ENCODE data around the gene CATSPER3.

DNA sequence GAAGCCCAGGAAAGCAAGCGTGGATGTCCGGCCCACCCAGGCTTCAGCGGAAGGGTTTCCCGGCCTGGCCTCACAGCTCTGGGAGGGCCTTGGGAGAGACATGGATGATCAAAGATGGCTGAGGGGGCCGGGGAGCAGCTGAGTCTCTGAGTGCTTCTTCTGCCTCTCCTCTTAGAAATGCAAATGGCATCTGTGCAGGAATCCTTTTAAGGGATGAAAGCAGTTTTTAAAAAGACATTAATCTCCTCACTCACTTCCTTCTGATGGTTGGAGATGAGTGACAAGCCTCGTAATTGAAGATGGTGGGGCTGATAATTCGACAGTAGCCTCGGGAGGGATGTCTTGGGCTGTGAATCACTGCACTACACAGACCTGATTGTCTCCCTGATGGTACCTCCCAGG lies 90.6 kb downstream of the CATSPER3 start:
- no peak for TF ChIP-seq CTCF (IDR thresholded peaks at IDR 0.05)
- TF ChIP-seq CBX2 (IDR thresholded peaks at IDR 0.05; ENCODE audit: borderline replicate concordance, low read depth), result no peak
- TF ChIP-seq RAD21 (conservative IDR thresholded peaks at IDR 0.05 in 1 of 2, IDR thresholded peaks at IDR 0.05 in 1 of 2), result no peak
- TF ChIP-seq MAZ (IDR thresholded peaks at IDR 0.05; ENCODE audit: borderline replicate concordance, low read depth, low read length), result no peak
